Hair follicle dermal papilla cell (primary cell): ENCODE results near the gene PLOD1. TPM values are rescaled to one million over a fixed set of nuclear protein-coding genes. Genes with fewer than 3 reads are reported as not detected.

Experiments
- small RNA-seq: library from RNA; depleted of rRNA; stranded (forward); fragments of <200 nt; gene quantifications from one replicate; pipeline ENCODE3, GENCODE V24; 2012
- total RNA-seq: library from RNA; depleted of rRNA; stranded (reverse); fragments of >200 nt; gene quantifications from 2 replicates; pipeline ENCODE4 v1.2.3, GENCODE V29; 2012

Gene PLOD1
- 242 and 251 TPM in 2 replicates for total RNA-seq

DNA sequence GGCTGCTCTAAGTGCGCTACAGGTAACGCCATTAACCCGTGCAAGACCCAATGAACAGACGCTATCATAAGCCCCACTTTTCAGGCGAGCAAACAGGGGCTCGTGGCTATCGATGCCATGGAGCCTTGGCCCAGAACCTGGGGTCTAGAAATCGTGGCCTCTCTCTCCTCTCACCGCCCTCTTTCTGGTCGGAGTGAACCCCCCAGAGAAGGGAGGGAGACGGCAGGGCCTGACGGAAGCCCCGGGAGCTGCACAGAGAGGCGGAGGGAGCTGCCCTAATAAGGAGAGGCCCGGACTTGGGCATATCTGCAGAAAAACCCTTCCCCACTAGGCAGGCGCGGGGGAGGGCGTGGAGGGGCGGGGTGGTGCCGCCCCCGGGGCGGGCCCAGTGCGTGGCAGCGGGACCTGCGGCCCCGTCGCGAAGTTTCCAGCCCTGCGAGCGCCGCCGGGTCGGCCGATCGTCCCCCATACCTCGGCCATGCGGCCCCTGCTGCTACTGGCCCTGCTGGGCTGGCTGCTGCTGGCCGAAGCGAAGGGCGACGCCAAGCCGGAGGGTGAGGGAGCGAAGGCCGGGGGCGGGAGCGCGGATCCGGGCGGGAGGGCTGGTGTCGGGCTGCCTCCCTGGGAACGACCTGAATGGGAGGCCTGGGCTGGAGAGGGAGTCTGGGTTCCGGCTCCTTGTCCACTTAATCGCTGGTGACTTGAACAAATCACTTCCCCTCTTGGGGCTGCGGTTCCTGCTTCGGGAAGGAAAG, at the start of gene PLOD1:
Gene PLOD1, plus strand, starts transcription at position 416 of the 755 bp plus-strand sequence. Its CDS starts 63 bp downstream, at position 479.

DNA sequence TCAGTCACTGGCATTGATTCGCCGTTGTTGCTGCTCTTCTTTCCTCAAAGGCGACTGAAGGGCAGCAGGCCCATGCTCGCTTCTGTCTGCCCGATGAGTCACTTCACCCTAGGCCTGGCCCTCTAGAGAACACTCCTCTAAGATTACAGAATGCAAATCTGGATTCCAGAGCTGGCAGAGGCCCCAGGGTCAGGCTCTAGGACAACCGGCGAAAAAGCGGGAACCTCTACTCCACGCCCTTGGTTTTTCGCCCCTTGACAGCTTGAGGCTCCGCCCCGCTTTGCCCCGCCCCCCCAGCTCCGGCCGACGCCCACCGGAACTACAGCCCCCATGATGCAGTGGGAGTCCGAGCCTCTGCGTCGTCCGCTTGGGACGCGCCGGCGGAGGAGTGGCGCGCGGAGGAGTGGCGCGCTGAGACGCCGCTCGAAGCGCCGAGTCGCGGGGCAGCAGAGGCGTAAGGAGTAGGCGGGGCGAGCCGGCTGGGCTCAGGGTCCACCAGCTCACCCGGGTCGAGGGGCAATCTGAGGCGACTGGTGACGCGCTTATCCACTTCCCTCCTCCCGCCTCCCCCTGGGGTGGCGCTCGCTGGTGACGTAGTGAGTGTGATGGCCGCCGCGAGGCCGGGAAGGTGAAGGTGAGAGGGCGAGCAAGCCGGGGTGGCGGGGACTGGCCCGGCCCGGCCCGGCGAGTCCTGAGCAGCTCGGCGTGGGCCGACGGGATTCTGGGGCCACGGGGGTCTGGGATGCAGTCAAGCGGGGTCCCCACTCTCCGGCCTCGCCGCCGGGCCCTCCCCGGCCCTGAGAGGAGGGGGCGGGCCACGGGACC, 45.5 kb downstream of the PLOD1 start, which contains the start of gene MFN2:
Gene MFN2, plus strand, starts transcription at position 594 of the 825 bp plus-strand sequence. CDS start 8,725 bp downstream, outside the sequence.

Small RNAs within 50 kb of the gene (small RNA-seq; reads per million reads assigned to genes)
- gene AL096840.1, result not detected
- not detected for gene RF00019
- 10.8 reads per million, percentile 91 among the genes with 10 or more reads in this experiment for gene RNU5E-4P

Other genes starting within 250 kb of the PLOD1 start
- under 0.01 TPM in 1 of 2 replicates, not detected in the other for gene DRAXIN, start 243.0 kb upstream of the PLOD1 start, total RNA-seq
- 51.0 and 53.2 TPM in 2 replicates for gene AGTRAP, start 198.6 kb upstream of the PLOD1 start, total RNA-seq
- gene C1orf167, start 172.5 kb upstream of the PLOD1 start, total RNA-seq, result 0.32 TPM in 1 of 2 replicates, not detected in the other
- 30.4 and 37.6 TPM in 2 replicates for gene MTHFR, start 128.8 kb upstream of the PLOD1 start, total RNA-seq
- gene CLCN6, start 128.5 kb upstream of the PLOD1 start, total RNA-seq, result 25.0 and 28.5 TPM in 2 replicates
- not detected in 2 replicates for gene NPPA, start 86.9 kb upstream of the PLOD1 start, total RNA-seq
- not detected in 2 replicates for gene NPPB, start 75.8 kb upstream of the PLOD1 start, total RNA-seq
- 73.2 and 78.7 TPM in 2 replicates for gene KIAA2013, start 8.3 kb upstream of the PLOD1 start, total RNA-seq
- gene MFN2, start 45.7 kb downstream of the PLOD1 start, total RNA-seq, result 71.9 and 81.0 TPM in 2 replicates
- gene MIIP, start 84.8 kb downstream of the PLOD1 start, total RNA-seq, result 24.9 and 27.7 TPM in 2 replicates
- not detected in 2 replicates for gene TNFRSF8, start 128.6 kb downstream of the PLOD1 start, total RNA-seq
- gene TNFRSF1B, start 232.3 kb downstream of the PLOD1 start, total RNA-seq, result 29.3 and 31.8 TPM in 2 replicates